WTC11 (cell line): ENCODE data around the gene NT5C. TPM values are rescaled to one million over a fixed set of nuclear protein-coding genes. Genes with fewer than 3 reads are reported as not detected.
"Not testable (repeated sequence)": the region's sequence is repeated elsewhere in the genome, so short reads cannot be mapped to it uniquely, and the experiment has no call there.

Source experiments
- ATAC-seq: fragments of 200-7000 bp; cut with Tn5 transposase; 2 replicates; pipeline ENCODE4 v1.10.0; 2021; ENCODE audit warnings: mild to moderate bottlenecking, moderate library complexity
- CTCF ChIA-PET: fragments of 300-600 bp; sonication (Branson Sonifier 250); formaldehyde crosslinking; loops from one replicate; lab custom pipeline; 2021; ENCODE audit warnings: antibody characterized with exemption; lab: Charles Lee
- POLR2A ChIA-PET: fragments of 350-600 bp; sonication (Branson Sonifier 250); formaldehyde crosslinking; loops from one replicate; lab custom pipeline; 2021; ENCODE audit warnings: antibody characterized with exemption; lab: Charles Lee
- DNase-seq: peaks from one replicate; pipeline ENCODE4 v3.0.0; 2021; ENCODE audit warnings: low spot score
- H3K27ac Mint-ChIP-seq: 2 replicates; pipeline ENCODE4 v1.8.0; 2021; ENCODE audit warnings: mixed read lengths
- H3K27me3 Mint-ChIP-seq: 2 replicates; pipeline ENCODE4 v1.8.0; 2021; ENCODE audit warnings: low read depth, mild to moderate bottlenecking, moderate library complexity, mixed read lengths
- H3K36me3 Mint-ChIP-seq: 2 replicates; pipeline ENCODE4 v1.8.0; 2021; ENCODE audit warnings: mixed read lengths
- H3K4me1 Mint-ChIP-seq: 2 replicates; pipeline ENCODE4 v1.8.0; 2022; ENCODE audit warnings: mixed read lengths
- H3K4me3 Mint-ChIP-seq: 2 replicates; pipeline ENCODE4 v1.8.0; 2021; ENCODE audit warnings: mild to moderate bottlenecking, moderate library complexity, mixed read lengths
- H3K9me3 Mint-ChIP-seq: 2 replicates; pipeline ENCODE4 v1.8.0; 2021; ENCODE audit warnings: mixed read lengths
- FOXK1 ChIP-seq: sonication (generic); formaldehyde crosslinking; IDR thresholded peaks from 2 replicates; pipeline ENCODE4 v1.8.0; 2022; ENCODE audit warnings: mild to moderate bottlenecking, moderate library complexity, missing genetic modification reagents
- NFATC4 ChIP-seq: fragments of 250-450 bp; sonication (Bioruptor Pico); IDR thresholded peaks from 2 replicates; pipeline ENCODE4 v1.9.0; 2021; ENCODE audit warnings: mild to moderate bottlenecking
- NR1H2 ChIP-seq: sonication (generic); formaldehyde crosslinking; IDR thresholded peaks from 2 replicates; pipeline ENCODE4 v1.9.0; 2021; ENCODE audit warnings: mild to moderate bottlenecking, moderate library complexity, missing genetic modification reagents
- SMAD3 ChIP-seq: sonication (generic); formaldehyde crosslinking; IDR thresholded peaks from 2 replicates; pipeline ENCODE4 v1.8.0; 2022; ENCODE audit warnings: missing genetic modification reagents, mild to moderate bottlenecking, borderline replicate concordance
- TP53 ChIP-seq: sonication (generic); formaldehyde crosslinking; IDR thresholded peaks from 2 replicates; pipeline ENCODE4 v1.8.1; 2023; ENCODE audit warnings: mild to moderate bottlenecking, missing genetic modification reagents
- ZNF416 ChIP-seq: fragments of 250-450 bp; sonication (Bioruptor Pico); IDR thresholded peaks from 2 replicates; pipeline ENCODE4 v1.9.0; 2021; ENCODE audit warnings: mild to moderate bottlenecking, inconsistent platforms
- total RNA-seq: library from RNA; stranded (reverse); gene quantifications from 3 replicates; pipeline ENCODE4 v1.2.3, GENCODE V29; 2021
- TF ChIP-seq, protein P1 (sequence below): fragments of 250-450 bp; sonication (Bioruptor Pico); IDR thresholded peaks from 2 replicates; pipeline ENCODE4 v1.9.0; 2021; ENCODE audit warnings: mild to moderate bottlenecking
- TF ChIP-seq, protein P2 (sequence below): sonication (generic); formaldehyde crosslinking; IDR thresholded peaks from 2 replicates; pipeline ENCODE4 v1.8.0; 2022; ENCODE audit warnings: mild to moderate bottlenecking, missing genetic modification reagents
- TF ChIP-seq, protein P3 (sequence below): sonication (generic); formaldehyde crosslinking; IDR thresholded peaks from 2 replicates; pipeline ENCODE4 v1.8.1; 2023; ENCODE audit warnings: mild to moderate bottlenecking, missing genetic modification reagents, borderline replicate concordance

The NT5C gene
- total RNA-seq, 1 experiment from 2014 or later = 91.0 TPM

DNA sequence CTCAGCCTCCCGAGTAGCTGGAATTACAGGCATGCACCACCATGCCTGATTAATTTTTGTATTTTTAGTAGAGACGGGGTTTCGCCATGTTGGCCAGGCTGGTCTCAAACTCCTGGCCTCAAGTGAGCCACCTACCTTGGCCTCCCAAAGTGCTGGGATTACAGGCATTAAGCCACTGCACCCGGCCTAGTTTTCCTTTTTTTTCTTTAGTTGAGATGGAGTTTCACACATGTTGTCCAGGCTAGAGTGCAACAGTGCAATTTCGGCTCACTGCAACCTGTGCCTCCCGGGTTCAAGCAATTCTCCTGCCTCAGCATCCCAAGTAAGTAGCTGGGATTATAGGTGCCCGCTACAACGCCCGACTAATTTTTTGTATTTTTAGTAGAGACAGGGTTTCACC is 6.2 kb upstream of the NT5C start:
- TF ChIP-seq, protein P1, sequence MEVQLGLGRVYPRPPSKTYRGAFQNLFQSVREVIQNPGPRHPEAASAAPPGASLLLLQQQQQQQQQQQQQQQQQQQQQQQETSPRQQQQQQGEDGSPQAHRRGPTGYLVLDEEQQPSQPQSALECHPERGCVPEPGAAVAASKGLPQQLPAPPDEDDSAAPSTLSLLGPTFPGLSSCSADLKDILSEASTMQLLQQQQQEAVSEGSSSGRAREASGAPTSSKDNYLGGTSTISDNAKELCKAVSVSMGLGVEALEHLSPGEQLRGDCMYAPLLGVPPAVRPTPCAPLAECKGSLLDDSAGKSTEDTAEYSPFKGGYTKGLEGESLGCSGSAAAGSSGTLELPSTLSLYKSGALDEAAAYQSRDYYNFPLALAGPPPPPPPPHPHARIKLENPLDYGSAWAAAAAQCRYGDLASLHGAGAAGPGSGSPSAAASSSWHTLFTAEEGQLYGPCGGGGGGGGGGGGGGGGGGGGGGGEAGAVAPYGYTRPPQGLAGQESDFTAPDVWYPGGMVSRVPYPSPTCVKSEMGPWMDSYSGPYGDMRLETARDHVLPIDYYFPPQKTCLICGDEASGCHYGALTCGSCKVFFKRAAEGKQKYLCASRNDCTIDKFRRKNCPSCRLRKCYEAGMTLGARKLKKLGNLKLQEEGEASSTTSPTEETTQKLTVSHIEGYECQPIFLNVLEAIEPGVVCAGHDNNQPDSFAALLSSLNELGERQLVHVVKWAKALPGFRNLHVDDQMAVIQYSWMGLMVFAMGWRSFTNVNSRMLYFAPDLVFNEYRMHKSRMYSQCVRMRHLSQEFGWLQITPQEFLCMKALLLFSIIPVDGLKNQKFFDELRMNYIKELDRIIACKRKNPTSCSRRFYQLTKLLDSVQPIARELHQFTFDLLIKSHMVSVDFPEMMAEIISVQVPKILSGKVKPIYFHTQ (CRISPR knock-in tag) = peak; percentile 19; the same call in 1 of the 2 replicates
- H3K9me3 Mint-ChIP-seq, H3K27me3 Mint-ChIP-seq, H3K27ac Mint-ChIP-seq, POLR2A ChIA-PET, ATAC-seq, DNase-seq, H3K4me3 Mint-ChIP-seq, H3K4me1 Mint-ChIP-seq: not testable (repeated sequence)
- CTCF ChIA-PET = interaction anchor here (1.9 kb wide), 1 partner anchor 24 kb away, joined by 4 read pairs; no protein-coding TSS in a partner anchor
- peaks cover 59% of the 10 kb centered on the region for H3K36me3 Mint-ChIP-seq

DNA sequence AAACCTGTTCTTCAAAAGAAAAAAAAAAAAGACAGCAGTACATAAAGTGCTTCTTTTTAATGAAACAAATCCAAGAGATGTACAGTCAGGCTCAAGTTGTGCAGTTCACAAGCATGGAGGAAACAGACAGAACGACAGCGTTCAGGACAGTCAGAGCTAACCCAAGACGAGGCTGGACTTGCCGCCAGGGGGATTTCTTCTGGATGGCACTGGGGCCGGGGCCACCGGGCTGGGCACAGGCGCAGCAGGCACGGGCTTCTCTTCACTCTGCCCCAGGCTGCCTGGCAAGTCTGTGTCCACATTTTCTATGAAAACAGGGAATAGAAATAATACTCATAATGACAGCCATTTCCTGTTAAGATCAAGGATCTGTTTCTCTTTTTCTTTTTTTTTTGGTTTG is 4.4 kb upstream of the NT5C start:
- DNase-seq (no peak), ATAC-seq (no peak)
- peak overlapping the region; percentile 84 for H3K27ac Mint-ChIP-seq
- H3K27me3 Mint-ChIP-seq = no peaks in the 10 kb centered on the region
- ChIA-PET POLR2A (no interaction called here), CTCF (no interaction called here)
- H3K4me1 Mint-ChIP-seq = peaks cover 10% of the 10 kb centered on the region
- H3K4me3 Mint-ChIP-seq = no peak overlapping the region
- no peak for TF ChIP-seq SMAD3 (CRISPR knock-in tag)
- no peaks in the 10 kb centered on the region for H3K9me3 Mint-ChIP-seq
- peaks cover 48% of the 10 kb centered on the region for H3K36me3 Mint-ChIP-seq

DNA sequence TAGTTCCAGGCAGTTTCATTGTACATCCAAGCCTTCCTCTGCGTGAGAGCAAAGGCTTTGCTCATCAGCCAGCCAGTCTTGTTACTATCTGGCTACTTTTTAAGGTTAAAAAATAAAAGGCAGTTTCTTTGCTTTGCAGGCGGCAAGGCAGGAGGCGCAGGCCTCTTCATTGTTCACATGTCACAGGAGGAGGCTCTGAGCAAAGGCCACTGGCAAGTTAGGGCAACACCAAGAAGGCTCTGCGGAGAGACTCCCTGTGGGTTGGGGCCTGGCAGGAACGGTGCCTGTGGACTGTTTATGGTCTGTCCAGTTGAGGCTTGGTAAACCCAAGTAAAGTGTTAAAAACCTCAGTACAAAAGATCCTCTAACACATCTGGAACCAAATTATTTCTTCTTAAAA is 3.9 kb upstream of the NT5C start:
- H3K36me3 Mint-ChIP-seq = peaks cover 45% of the 10 kb centered on the region
- ATAC-seq = no peak
- no peaks in the 10 kb centered on the region for H3K27me3 Mint-ChIP-seq
- CTCF ChIA-PET = no interaction called here
- TF ChIP-seq, protein P2, sequence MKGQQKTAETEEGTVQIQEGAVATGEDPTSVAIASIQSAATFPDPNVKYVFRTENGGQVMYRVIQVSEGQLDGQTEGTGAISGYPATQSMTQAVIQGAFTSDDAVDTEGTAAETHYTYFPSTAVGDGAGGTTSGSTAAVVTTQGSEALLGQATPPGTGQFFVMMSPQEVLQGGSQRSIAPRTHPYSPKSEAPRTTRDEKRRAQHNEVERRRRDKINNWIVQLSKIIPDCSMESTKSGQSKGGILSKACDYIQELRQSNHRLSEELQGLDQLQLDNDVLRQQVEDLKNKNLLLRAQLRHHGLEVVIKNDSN (CRISPR knock-in tag) = no peak
- TF ChIP-seq TP53 (CRISPR knock-in tag) (no peak), ZNF416 (no peak), FOXK1 (no peak), NR1H2 (CRISPR knock-in tag) (no peak)
- TF ChIP-seq, protein P1 (CRISPR knock-in tag) = 0 out of 2 replicates have a peak, but pooled peaks have one; percentile 53
- TF ChIP-seq, all 79 proteins: peak for 1
- Mint-ChIP-seq H3K4me1 (peaks cover 12% of the 10 kb centered on the region), H3K9me3 (no peaks in the 10 kb centered on the region), H3K27ac (peak overlapping the region; percentile 84), H3K4me3 (no peak overlapping the region)
- DNase-seq = no peak
- POLR2A ChIA-PET = no interaction called here

DNA sequence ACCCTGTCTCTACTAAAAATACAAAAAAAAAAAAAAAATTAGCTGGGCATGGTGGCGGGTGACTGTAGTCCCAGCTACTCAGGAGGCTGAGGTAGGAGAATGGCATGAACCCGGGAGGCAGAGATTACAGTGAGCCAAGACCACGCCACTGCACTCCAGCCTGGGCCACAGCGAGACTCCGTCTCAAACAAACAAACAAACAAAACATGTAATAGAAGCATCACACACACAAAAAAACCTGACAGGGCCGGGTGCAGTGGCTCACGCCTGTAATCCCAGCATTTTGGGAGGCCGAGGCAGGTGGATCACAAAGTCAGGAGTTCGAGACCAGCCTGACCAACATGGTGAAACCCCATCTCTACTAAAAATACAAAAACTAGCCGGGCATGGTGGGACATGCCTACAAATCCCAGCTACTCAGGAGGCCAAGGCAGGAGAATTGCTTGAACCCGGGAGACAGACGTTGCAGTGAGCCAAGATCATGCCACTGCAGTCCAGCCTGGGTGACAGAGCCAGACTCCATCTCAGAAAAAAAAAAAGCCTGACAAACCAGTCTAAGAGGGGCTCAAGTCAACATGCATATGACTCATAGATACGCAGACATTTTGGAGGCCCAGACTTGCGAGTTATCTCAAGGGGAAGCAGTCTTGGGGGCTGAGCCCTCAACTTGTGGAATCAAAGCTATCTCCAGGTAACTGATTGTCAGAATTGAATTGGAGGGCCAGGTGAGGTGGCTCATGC is 2.2 kb upstream of the NT5C start:
- Mint-ChIP-seq H3K27ac (peak overlapping the region; percentile 89), H3K36me3 (peaks cover 39% of the 10 kb centered on the region), H3K4me1 (peaks cover 18% of the 10 kb centered on the region)
- ChIA-PET CTCF (interaction anchor here (0.6 to 7.3 kb wide), 6 partner anchors 20 to 107 kb away, joined by 3 to 84 read pairs (median 6); no protein-coding TSS in a partner anchor), POLR2A (interaction anchor here (0.7 kb wide), 1 partner anchor 742 kb away, joined by 3 read pairs; no protein-coding TSS in a partner anchor)
- DNase-seq, ATAC-seq, H3K9me3 Mint-ChIP-seq, H3K27me3 Mint-ChIP-seq, H3K4me3 Mint-ChIP-seq: not testable (repeated sequence)

DNA sequence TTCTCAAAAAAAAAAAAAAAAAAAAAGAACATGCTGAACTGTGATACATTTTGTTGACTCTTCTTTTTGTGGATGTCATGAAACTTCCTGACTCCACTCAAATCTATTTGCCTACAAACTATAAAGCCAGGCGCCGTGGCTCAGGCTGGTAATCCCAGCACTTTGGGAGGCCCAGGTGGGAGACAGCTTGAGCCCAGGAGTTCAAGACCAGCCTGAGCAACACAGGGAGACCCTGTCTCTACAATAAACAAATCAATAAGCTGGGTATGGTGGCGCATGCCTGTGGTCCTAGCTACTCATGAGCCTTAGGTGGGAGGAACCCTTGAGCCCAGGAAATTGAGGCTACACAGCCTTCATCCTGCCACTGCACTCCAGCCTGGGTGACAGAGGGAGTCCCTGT is 1.5 kb upstream of the NT5C start:
- no peak for ATAC-seq
- CTCF ChIA-PET = interaction anchor here (0.9 to 7.3 kb wide), 6 partner anchors 19 to 107 kb away, joined by 4 to 84 read pairs (median 12); partner anchors contain the start of gene ARMC7
- Mint-ChIP-seq H3K36me3 (peaks cover 33% of the 10 kb centered on the region), H3K27ac (peak overlapping the region; percentile 36; the same call in 1 of the 2 replicates), H3K9me3 (no peaks in the 10 kb centered on the region), H3K4me3 (no peak overlapping the region), H3K27me3 (no peaks in the 10 kb centered on the region), H3K4me1 (peaks cover 20% of the 10 kb centered on the region)
- 0 out of 2 replicates have a peak, but pooled peaks have one; percentile 18 for TF ChIP-seq NFATC4 (CRISPR knock-in tag)
- TF ChIP-seq, protein P3, sequence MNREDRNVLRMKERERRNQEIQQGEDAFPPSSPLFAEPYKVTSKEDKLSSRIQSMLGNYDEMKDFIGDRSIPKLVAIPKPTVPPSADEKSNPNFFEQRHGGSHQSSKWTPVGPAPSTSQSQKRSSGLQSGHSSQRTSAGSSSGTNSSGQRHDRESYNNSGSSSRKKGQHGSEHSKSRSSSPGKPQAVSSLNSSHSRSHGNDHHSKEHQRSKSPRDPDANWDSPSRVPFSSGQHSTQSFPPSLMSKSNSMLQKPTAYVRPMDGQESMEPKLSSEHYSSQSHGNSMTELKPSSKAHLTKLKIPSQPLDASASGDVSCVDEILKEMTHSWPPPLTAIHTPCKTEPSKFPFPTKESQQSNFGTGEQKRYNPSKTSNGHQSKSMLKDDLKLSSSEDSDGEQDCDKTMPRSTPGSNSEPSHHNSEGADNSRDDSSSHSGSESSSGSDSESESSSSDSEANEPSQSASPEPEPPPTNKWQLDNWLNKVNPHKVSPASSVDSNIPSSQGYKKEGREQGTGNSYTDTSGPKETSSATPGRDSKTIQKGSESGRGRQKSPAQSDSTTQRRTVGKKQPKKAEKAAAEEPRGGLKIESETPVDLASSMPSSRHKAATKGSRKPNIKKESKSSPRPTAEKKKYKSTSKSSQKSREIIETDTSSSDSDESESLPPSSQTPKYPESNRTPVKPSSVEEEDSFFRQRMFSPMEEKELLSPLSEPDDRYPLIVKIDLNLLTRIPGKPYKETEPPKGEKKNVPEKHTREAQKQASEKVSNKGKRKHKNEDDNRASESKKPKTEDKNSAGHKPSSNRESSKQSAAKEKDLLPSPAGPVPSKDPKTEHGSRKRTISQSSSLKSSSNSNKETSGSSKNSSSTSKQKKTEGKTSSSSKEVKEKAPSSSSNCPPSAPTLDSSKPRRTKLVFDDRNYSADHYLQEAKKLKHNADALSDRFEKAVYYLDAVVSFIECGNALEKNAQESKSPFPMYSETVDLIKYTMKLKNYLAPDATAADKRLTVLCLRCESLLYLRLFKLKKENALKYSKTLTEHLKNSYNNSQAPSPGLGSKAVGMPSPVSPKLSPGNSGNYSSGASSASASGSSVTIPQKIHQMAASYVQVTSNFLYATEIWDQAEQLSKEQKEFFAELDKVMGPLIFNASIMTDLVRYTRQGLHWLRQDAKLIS (CRISPR knock-in tag) = no peak
- DNase-seq = no peak
- POLR2A ChIA-PET = no interaction called here
